Spleen (tissue), 11 donors: ENCODE measurements around the gene GALNT18. TPM values are rescaled to one million over a fixed set of nuclear protein-coding genes. Genes with fewer than 3 reads are reported as not detected.

Experiments used
- DNase-seq: peaks from one replicate; pipeline ENCODE4 v3.0.0-alpha.2; 2020
- H3K27ac ChIP-seq, 8 donors: fragments of 200-600 bp; sonication (generic) in 7 of 8; 1 replicate in 4 of 8; 2 replicates in 4 of 8; pipeline versions ENCODE4 v1.5.0 to v1.8.0; 2016 to 2021; ENCODE audit warnings: inconsistent platforms in 4 of 8, mild to moderate bottlenecking in 4 of 8, moderate library complexity in 1 of 8
- H3K27me3 ChIP-seq, 7 donors: fragments of 200-600 bp; sonication (generic) in 6 of 7; replicated peaks in 1 of 7; 1 replicate in 4 of 7; 2 replicates in 3 of 7; pipeline versions ENCODE4 v1.5.0 to v1.8.0; 2016 to 2021; ENCODE audit warnings: inconsistent platforms in 3 of 7, mild to moderate bottlenecking in 1 of 7
- H3K36me3 ChIP-seq, 6 donors: fragments of 200-600 bp; sonication (generic) in 5 of 6; 1 replicate in 4 of 6; 2 replicates in 2 of 6; pipeline versions ENCODE4 v1.5.0 to v1.8.0; 2016 to 2021; ENCODE audit warnings: inconsistent platforms in 2 of 6
- H3K4me1 ChIP-seq, 6 donors: fragments of 200-600 bp; sonication (generic) in 5 of 6; 1 replicate in 3 of 6; 2 replicates in 3 of 6; pipeline versions ENCODE4 v1.5.0 to v1.8.0; 2016 to 2021; ENCODE audit warnings: inconsistent platforms in 3 of 6
- H3K4me3 ChIP-seq, 8 donors: fragments of 200-600 bp; sonication (generic) in 7 of 8; 1 replicate in 4 of 8; 2 replicates in 4 of 8; pipeline versions ENCODE4 v1.5.0 to v1.8.0; 2016 to 2021; ENCODE audit warnings: inconsistent platforms in 4 of 8, mild to moderate bottlenecking in 4 of 8, moderate library complexity in 2 of 8
- H3K9me3 ChIP-seq, 8 donors: fragments of 200-600 bp; sonication (generic) in 7 of 8; 1 replicate in 4 of 8; 2 replicates in 4 of 8; pipeline versions ENCODE4 v1.5.0 to v1.8.0; 2016 to 2021; ENCODE audit warnings: inconsistent platforms in 4 of 8
- POLR2A ChIP-seq, 3 donors: fragments of 450-650 bp; IDR thresholded peaks; one replicate each; pipeline ENCODE4 v1.5.1; 2017; ENCODE audit warnings: antibody characterized with exemption in 3 of 3, mild to moderate bottlenecking in 1 of 3
- POLR2AphosphoS5 ChIP-seq, 3 donors: sonication (generic); formaldehyde crosslinking; IDR thresholded peaks; one replicate each; pipeline ENCODE4 v1.5.1; 2017; ENCODE audit warnings: antibody characterized with exemption in 3 of 3
- WGBS, 5 donors: extraction: QIAGEN DNeasy Blood & Tissue Kit in 3 of 5; methylation state at CpG; one replicate each; pipeline versions ENCODE4 v1.1.5 to v1.1.7; 2013 to 2018; 5-methylcytosine and 5-hydroxymethylcytosine counted together
- intact Hi-C: fragments of 100-400 bp; cut with DNase I; formaldehyde crosslinking; loops from one replicate; pipeline ENCODE4 v1.15.0; 2023; ENCODE audit warnings: low total_unique reads
- polyA plus RNA-seq, 3 donors: library from polyadenylated mRNA; stranded (reverse); fragments of 200-250 nt; gene quantifications; one replicate each; pipeline ENCODE4 v1.2.1, GENCODE V29; 2013
- total RNA-seq, 7 donors: library from RNA; depleted of rRNA in 3 of 7; stranded (reverse); fragments of >200 nt in 3 of 7; fragmentation: NEBNext Ultra II Directional in 4 of 7; extraction: Animal tissue kit (Norgen Biotek cat#: 25700) in 4 of 7; gene quantifications; one replicate each; pipeline versions ENCODE4 v1.1.0 to v1.2.1, GENCODE V29; 2016 to 2021
- TF ChIP-seq, protein P1 (sequence below), 11 experiments: fragments of 200-600 bp in 7 of 11; fragments of 450-650 bp in 4 of 11; sonication (generic) in 4 of 11; IDR thresholded peaks in 8 of 11; conservative IDR thresholded peaks in 3 of 11; 1 replicate in 7 of 11; 2 replicates in 4 of 11; pipeline versions ENCODE4 v1.4.0 to v1.8.0; 2016 to 2021; ENCODE audit warnings: antibody characterized with exemption in 11 of 11, inconsistent platforms in 4 of 11, mild to moderate bottlenecking in 1 of 11
- donor health status: healthy with polysubstance abuse.
- donor health status: DM: no; HTN: no; CAD: no; lungs with moderate emphysema.
- donor health status: DM: no; HTN: no; CAD: no.
- donor health status: Bipolar disorder and iron deficiency.
- donor health status: healthy.
- donor health status: DM: no; HTN: no; CAD: no.
- donor health status: DM: yes; HTN: yes; CAD: no.

The GALNT18 gene
- total and polyA plus RNA-seq, 10 donors: 0.87 to 6.9 (median 3.9) TPM

DNA sequence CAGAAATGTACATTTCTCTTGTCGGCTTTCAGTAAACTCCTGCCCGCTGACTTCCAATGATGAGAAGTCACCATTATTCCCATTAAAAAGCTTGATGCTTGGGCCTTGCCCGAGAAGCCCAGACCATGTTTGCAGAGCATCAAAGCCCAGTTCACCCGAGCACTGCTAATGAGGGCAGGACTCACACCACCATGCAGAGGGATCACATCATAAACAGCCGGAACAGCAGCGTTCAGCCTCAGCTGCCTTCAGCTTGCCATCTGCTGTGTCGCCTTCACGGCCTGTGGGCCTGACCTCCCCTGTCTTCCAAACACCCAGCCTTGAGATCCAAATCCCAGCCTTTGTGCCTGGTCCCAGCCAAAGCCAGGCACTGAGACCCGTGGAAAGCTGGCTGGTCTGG lies 163.3 kb downstream of the GALNT18 start:
- Histone ChIP-seq H3K27me3 (no peaks in the 10 kb centered on the region), H3K4me3 (no peak overlapping the region), H3K9me3 (no peaks in the 10 kb centered on the region), H3K4me1 (no peaks in the 10 kb centered on the region), H3K36me3 (no peaks in the 10 kb centered on the region), H3K27ac (no peak overlapping the region)
- intact Hi-C loops: no loop called here
- no peak for DNase-seq
- WGBS, 5 donors: 89 to 97% (median 96%) methylated on average over 9 of the region's 9 CpGs
- TF ChIP-seq POLR2AphosphoS5 (IDR thresholded peaks at IDR 0.05) (no peak), POLR2A (IDR thresholded peaks at IDR 0.05) (no peak)
- TF ChIP-seq, protein P1, sequence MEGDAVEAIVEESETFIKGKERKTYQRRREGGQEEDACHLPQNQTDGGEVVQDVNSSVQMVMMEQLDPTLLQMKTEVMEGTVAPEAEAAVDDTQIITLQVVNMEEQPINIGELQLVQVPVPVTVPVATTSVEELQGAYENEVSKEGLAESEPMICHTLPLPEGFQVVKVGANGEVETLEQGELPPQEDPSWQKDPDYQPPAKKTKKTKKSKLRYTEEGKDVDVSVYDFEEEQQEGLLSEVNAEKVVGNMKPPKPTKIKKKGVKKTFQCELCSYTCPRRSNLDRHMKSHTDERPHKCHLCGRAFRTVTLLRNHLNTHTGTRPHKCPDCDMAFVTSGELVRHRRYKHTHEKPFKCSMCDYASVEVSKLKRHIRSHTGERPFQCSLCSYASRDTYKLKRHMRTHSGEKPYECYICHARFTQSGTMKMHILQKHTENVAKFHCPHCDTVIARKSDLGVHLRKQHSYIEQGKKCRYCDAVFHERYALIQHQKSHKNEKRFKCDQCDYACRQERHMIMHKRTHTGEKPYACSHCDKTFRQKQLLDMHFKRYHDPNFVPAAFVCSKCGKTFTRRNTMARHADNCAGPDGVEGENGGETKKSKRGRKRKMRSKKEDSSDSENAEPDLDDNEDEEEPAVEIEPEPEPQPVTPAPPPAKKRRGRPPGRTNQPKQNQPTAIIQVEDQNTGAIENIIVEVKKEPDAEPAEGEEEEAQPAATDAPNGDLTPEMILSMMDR (IDR thresholded peaks at IDR 0.05 in 8 of 11, conservative IDR thresholded peaks at IDR 0.05 in 3 of 11): no peak

DNA sequence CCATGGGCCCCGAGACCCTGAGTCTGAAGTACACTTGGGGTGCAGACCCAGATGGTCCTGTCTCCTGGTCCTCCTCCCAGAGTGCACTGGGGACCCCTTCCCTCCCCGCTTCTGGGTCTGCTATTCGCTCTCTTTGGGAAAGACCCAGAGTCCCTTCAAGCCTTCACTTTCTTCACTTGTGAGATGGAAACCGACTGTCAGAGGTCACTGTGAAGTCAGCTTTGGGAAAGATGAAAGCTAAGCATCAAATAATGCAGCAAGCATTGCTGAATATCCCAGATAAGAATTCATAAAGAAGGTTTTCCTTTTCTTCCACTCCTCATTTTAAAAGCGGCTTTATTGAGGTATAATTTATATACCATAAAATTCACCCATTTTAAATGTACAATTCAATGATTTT lies 163.8 kb downstream of the GALNT18 start:
- intact Hi-C loops: no loop called here
- Histone ChIP-seq H3K36me3 (no peaks in the 10 kb centered on the region), H3K27me3 (no peaks in the 10 kb centered on the region), H3K4me3 (no peak overlapping the region), H3K4me1 (no peaks in the 10 kb centered on the region), H3K9me3 (no peaks in the 10 kb centered on the region), H3K27ac (no peak overlapping the region)
- TF ChIP-seq POLR2A (IDR thresholded peaks at IDR 0.05): no peak
- TF ChIP-seq, protein P1 (IDR thresholded peaks at IDR 0.05 in 8 of 11, conservative IDR thresholded peaks at IDR 0.05 in 3 of 11): no peak
- WGBS, 5 donors: 87 to 93% (median 88%) methylated on average over 5 of the region's 5 CpGs
- DNase-seq: no peak

DNA sequence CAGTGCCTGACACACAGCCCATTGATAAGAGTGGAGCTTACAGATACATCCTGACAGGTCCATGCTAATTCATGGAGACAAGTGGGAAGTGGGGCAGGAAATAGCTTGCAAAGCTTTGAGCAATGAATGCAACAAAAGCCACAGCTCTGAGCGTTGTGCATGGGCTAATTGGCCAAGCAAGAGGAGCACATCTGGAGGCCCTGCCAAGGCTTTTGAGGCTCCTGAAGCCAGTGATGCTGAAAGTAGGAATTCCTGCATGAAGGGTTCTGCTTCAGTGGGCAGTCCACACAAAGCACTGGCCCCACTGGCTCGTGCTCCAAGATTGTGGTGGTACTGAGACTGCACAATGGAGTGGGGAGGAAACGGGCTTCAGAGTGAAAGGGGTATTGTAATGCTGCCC lies 164.9 kb downstream of the GALNT18 start:
- TF ChIP-seq, protein P1 (IDR thresholded peaks at IDR 0.05 in 8 of 11, conservative IDR thresholded peaks at IDR 0.05 in 3 of 11): no peak
- TF ChIP-seq POLR2AphosphoS5 (IDR thresholded peaks at IDR 0.05): no peak
- no peak for TF ChIP-seq POLR2A (IDR thresholded peaks at IDR 0.05)
- intact Hi-C loops: no loop called here
- H3K4me1 ChIP-seq: no peaks in the 10 kb centered on the region
- WGBS, 5 donors: 69 to 91% (median 79%) methylated on average over 2 to 3 of the region's 3 CpGs
- no peak overlapping the region for H3K27ac ChIP-seq
- no peaks in the 10 kb centered on the region for H3K36me3 ChIP-seq
- H3K9me3 ChIP-seq: no peaks in the 10 kb centered on the region
- no peak for DNase-seq
- H3K4me3 ChIP-seq: no peak overlapping the region
- H3K27me3 ChIP-seq: no peaks in the 10 kb centered on the region

DNA sequence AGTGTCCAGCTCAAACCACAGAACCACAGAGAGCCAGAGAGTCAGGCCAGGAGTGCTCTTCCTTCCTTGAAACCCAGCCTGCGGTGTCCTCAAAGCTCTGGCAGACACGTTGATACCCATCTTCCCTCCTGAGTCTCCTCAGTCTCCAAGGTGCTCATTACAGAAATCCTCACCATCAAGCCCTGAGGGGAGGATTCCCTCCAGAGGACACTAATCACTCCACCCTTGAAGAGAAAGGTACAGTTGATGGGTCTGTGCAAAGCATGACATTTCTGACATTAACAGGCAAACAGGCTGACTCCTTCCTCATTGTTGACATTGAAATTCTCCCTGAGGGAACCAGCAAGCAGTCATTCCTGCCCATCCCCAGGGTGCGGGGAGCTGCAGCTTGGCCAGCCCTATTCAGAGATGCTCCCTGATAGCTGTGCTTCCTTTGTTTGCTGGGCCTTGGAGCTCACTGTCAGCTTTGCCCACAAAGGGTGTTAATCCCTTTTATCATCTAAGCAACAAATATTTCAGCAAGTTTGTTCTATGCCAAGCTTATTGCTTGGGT lies 167.1 kb downstream of the GALNT18 start:
- H3K36me3 ChIP-seq: no peaks in the 10 kb centered on the region
- no peaks in the 10 kb centered on the region for H3K4me1 ChIP-seq
- WGBS, 5 donors: 77 to 85% (median 80%) methylated on average over 3 of the region's 3 CpGs
- no peaks in the 10 kb centered on the region for H3K9me3 ChIP-seq
- TF ChIP-seq, protein P1 (IDR thresholded peaks at IDR 0.05 in 8 of 11, conservative IDR thresholded peaks at IDR 0.05 in 3 of 11): no peak
- TF ChIP-seq POLR2A (IDR thresholded peaks at IDR 0.05) (no peak), POLR2AphosphoS5 (IDR thresholded peaks at IDR 0.05) (no peak)
- intact Hi-C loops: no loop called here
- H3K27me3 ChIP-seq: no peaks in the 10 kb centered on the region
- DNase-seq: no peak
- no peak overlapping the region for H3K27ac ChIP-seq
- no peak overlapping the region for H3K4me3 ChIP-seq
